Measurements from ENCODE around the gene GALNT2. TPM values are rescaled to one million over a fixed set of nuclear protein-coding genes. Genes with fewer than 3 reads are reported as not detected.

GALNT2 gene
- polyA plus RNA-seq, 2 of the 4 experiments (the other 2 are of a cell fraction) = 66.9 to 114 TPM

GRCh38 chr1:230172016-230172537 lies 105.0 kb downstream of the GALNT2 start (continued):
- TF ChIP-seq SMC3 (IDR thresholded peaks at IDR 0.05) = no peak

GRCh38 chr1:230173187-230173975 lies 106.3 kb downstream of the GALNT2 start:
- 94% methylated on average over 11 of the region's 11 CpGs for WGBS (ENCODE audit: missing lambda C conversion rate)
- CTCF ChIA-PET = interaction anchor here (0.6 to 1.3 kb wide), 3 partner anchors 12 to 350 kb away, joined by 3 read pairs; no protein-coding TSS in a partner anchor
- ATAC-seq = no peak

GRCh38 chr1:230174041-230174440 lies 107.0 kb downstream of the GALNT2 start:
- POLR2A ChIA-PET = interaction anchor here (0.5 kb wide), 1 partner anchor 59 kb away, joined by 4 read pairs; no protein-coding TSS in a partner anchor
- H3K4me1 ChIP-seq = peaks cover 16% of the 10 kb centered on the region; the same call in 2 of the 3 replicates
- CTCF ChIA-PET = interaction anchor here (0.6 to 1.3 kb wide), 2 partner anchors 12 to 351 kb away, joined by 3 read pairs; no protein-coding TSS in a partner anchor

More at GRCh38 chr1:230173187-230173975, 106.3 kb downstream of the GALNT2 start:
- FAIRE-seq (no peak), DNase-seq (ENCODE audit: low read depth in 1 of 2, low spot score in 1 of 2) (no peak)
- H3K4me2 ChIP-seq = no peak overlapping the region
- H3K9me3 ChIP-seq = no peaks in the 10 kb centered on the region
- H3K4me1 ChIP-seq = peaks cover 16% of the 10 kb centered on the region; the same call in 2 of the 3 replicates
- H3K4me3 ChIP-seq = no peak overlapping the region
- H3K27ac ChIP-seq = no peak overlapping the region
- TF ChIP-seq HMGXB4 (CRISPR knock-in tag; IDR thresholded peaks at IDR 0.05; ENCODE audit: borderline replicate concordance) (no peak), RCOR1 (IDR thresholded peaks at IDR 0.05; ENCODE audit: low read depth, low read length) (no peak)
- POLR2A ChIA-PET = no interaction called here

GRCh38 chr1:230174471-230175162 lies 107.6 kb downstream of the GALNT2 start:
- DNase-seq (ENCODE audit: low read depth in 1 of 2, low spot score in 1 of 2) (no peak), ATAC-seq (no peak), FAIRE-seq (no peak)
- Histone ChIP-seq H3K27ac (no peak overlapping the region), H3K4me2 (no peak overlapping the region), H3K4me1 (peaks cover 16% of the 10 kb centered on the region; the same call in 2 of the 3 replicates), H3K4me3 (no peak overlapping the region), H3K9me3 (no peaks in the 10 kb centered on the region)
- ChIA-PET POLR2A (interaction anchor here (0.5 kb wide), 1 partner anchor 59 kb away, joined by 4 read pairs; no protein-coding TSS in a partner anchor), CTCF (interaction anchor here (1.3 kb wide), 1 partner anchor 13 kb away, joined by 3 read pairs; no protein-coding TSS in a partner anchor)
- 96% methylated on average over 15 of the region's 15 CpGs for WGBS (ENCODE audit: missing lambda C conversion rate)
- TF ChIP-seq HOXB5 (CRISPR knock-in tag; IDR thresholded peaks at IDR 0.05) (no peak), MAX (IDR thresholded peaks at IDR 0.05) (no peak), CHD2 (IDR thresholded peaks at IDR 0.05; ENCODE audit: low read length, partially characterized antibody) (no peak), KDM5A (IDR thresholded peaks at IDR 0.05) (no peak), RNF2 (IDR thresholded peaks at IDR 0.05; ENCODE audit: borderline replicate concordance, low read depth) (no peak), ESRRA (IDR thresholded peaks at IDR 0.05; ENCODE audit: borderline replicate concordance, low read length) (no peak), ZNF302 (CRISPR knock-in tag; IDR thresholded peaks at IDR 0.05) (no peak), FOSL2 (IDR thresholded peaks at IDR 0.05) (no peak), FOSL2 (CRISPR knock-in tag; IDR thresholded peaks at IDR 0.05) (no peak), MAFK (IDR thresholded peaks at IDR 0.05; ENCODE audit: partially characterized antibody) (no peak), RARB (CRISPR knock-in tag; IDR thresholded peaks at IDR 0.05) (no peak), ELK1 (IDR thresholded peaks at IDR 0.05; ENCODE audit: low read depth, low read length) (no peak), HOXA7 (CRISPR knock-in tag; IDR thresholded peaks at IDR 0.05) (no peak), BCL3 (IDR thresholded peaks at IDR 0.05) (no peak), POLR2A (IDR thresholded peaks at IDR 0.05; ENCODE audit: low read length) (no peak), SMC3 (IDR thresholded peaks at IDR 0.05) (no peak), EP300 (IDR thresholded peaks at IDR 0.05) (no peak)

More at GRCh38 chr1:230174041-230174440, 107.0 kb downstream of the GALNT2 start:
- H3K9me3 ChIP-seq = no peaks in the 10 kb centered on the region
- FAIRE-seq (no peak), DNase-seq (ENCODE audit: low read depth in 1 of 2, low spot score in 1 of 2) (no peak), ATAC-seq (no peak)
- H3K27ac ChIP-seq = no peak overlapping the region
- TF ChIP-seq HES2 (IDR thresholded peaks at IDR 0.05) = no peak
- no peak for TF ChIP-seq HOXB13 (CRISPR knock-in tag; IDR thresholded peaks at IDR 0.05; ENCODE audit: low read depth)
- no peak for TF ChIP-seq NR3C1 (IDR thresholded peaks at IDR 0.05)
- no peak for TF ChIP-seq PHF8 (IDR thresholded peaks at IDR 0.05; ENCODE audit: borderline replicate concordance, low read depth)
- no peak for TF ChIP-seq BHLHE40 (IDR thresholded peaks at IDR 0.05; ENCODE audit: low read depth, low read length)
- TF ChIP-seq RNF2 (IDR thresholded peaks at IDR 0.05; ENCODE audit: borderline replicate concordance, low read depth) = no peak
- TF ChIP-seq CEBPB (IDR thresholded peaks at IDR 0.05) = no peak
- TF ChIP-seq TFCP2L1 (CRISPR knock-in tag; IDR thresholded peaks at IDR 0.05) = no peak
- TF ChIP-seq SREBF2 (IDR thresholded peaks at IDR 0.05) = no peak
- no peak for TF ChIP-seq RAD21 (conservative IDR thresholded peaks at IDR 0.05 in 1 of 2, IDR thresholded peaks at IDR 0.05 in 1 of 2)
- TF ChIP-seq CBX8 (IDR thresholded peaks at IDR 0.05) = no peak
- no peak overlapping the region for H3K4me3 ChIP-seq
- 94% methylated on average over 7 of the region's 7 CpGs for WGBS (ENCODE audit: missing lambda C conversion rate)
- no peak overlapping the region for H3K4me2 ChIP-seq

Data from A549 (cell line).